ENCODE measurements around the gene FAM124B. TPM values are rescaled to one million over a fixed set of nuclear protein-coding genes. Genes with fewer than 3 reads are reported as not detected.

The FAM124B gene
- total and polyA plus RNA-seq, 7 donors: 1.1 to 2.5 (median 1.6) TPM

GRCh38 chr2:224417361-224417729 is 15.4 kb upstream of the FAM124B start:
- no peak overlapping the region for H3K27ac ChIP-seq
- H3K36me3 ChIP-seq (ENCODE audit: insufficient read depth in 1 of 2, low read depth in 1 of 2): no peaks in the 10 kb centered on the region
- H3K9me3 ChIP-seq: peaks cover 5% of the 10 kb centered on the region
- intact Hi-C loops (cut with DNase I): loop anchor here in 1 of 2 donors (10.0 kb wide), 1 partner anchor 167 kb away; the partner anchor contains the start of gene CUL3
- DNase-seq: no peak
- peaks cover 8% of the 10 kb centered on the region for H3K4me1 ChIP-seq
- ATAC-seq: no peak
- H3K27me3 ChIP-seq (ENCODE audit: insufficient read depth in 3 of 3, low read length in 2 of 3): no peaks in the 10 kb centered on the region
- H3K4me3 ChIP-seq: no peak overlapping the region
- 69 to 86% (median 79%) methylated on average over 1 of the region's 1 CpG for WGBS, 3 donors
- TF ChIP-seq CTCF (IDR thresholded peaks at IDR 0.05): no peak

GRCh38 chr2:224416656-224417360 is 14.9 kb upstream of the FAM124B start:
- no peak for TF ChIP-seq CTCF (IDR thresholded peaks at IDR 0.05)
- Histone ChIP-seq H3K27me3 (ENCODE audit: insufficient read depth in 3 of 3, low read length in 2 of 3) (no peaks in the 10 kb centered on the region), H3K27ac (no peak overlapping the region), H3K4me1 (peaks cover 9% of the 10 kb centered on the region), H3K4me3 (no peak overlapping the region), H3K36me3 (ENCODE audit: insufficient read depth in 1 of 2, low read depth in 1 of 2) (no peaks in the 10 kb centered on the region), H3K9me3 (peaks cover 5% of the 10 kb centered on the region)
- intact Hi-C loops (cut with DNase I): loop anchor here in 1 of 2 donors (10.0 kb wide), 1 partner anchor 168 kb away; the partner anchor contains the start of gene CUL3
- DNase-seq (no peak), ATAC-seq (no peak)
- WGBS, 3 donors: 93 to 96% (median 95%) methylated on average over 5 of the region's 5 CpGs

- 79 to 92% (median 91%) methylated on average over 2 of the region's 2 CpGs for WGBS, 3 donors
- ATAC-seq: no peak
- H3K27ac ChIP-seq: no peak overlapping the region
These were observed 11.5 kb upstream of the FAM124B start for GRCh38 chr2:224413381-224413780.

DNA sequence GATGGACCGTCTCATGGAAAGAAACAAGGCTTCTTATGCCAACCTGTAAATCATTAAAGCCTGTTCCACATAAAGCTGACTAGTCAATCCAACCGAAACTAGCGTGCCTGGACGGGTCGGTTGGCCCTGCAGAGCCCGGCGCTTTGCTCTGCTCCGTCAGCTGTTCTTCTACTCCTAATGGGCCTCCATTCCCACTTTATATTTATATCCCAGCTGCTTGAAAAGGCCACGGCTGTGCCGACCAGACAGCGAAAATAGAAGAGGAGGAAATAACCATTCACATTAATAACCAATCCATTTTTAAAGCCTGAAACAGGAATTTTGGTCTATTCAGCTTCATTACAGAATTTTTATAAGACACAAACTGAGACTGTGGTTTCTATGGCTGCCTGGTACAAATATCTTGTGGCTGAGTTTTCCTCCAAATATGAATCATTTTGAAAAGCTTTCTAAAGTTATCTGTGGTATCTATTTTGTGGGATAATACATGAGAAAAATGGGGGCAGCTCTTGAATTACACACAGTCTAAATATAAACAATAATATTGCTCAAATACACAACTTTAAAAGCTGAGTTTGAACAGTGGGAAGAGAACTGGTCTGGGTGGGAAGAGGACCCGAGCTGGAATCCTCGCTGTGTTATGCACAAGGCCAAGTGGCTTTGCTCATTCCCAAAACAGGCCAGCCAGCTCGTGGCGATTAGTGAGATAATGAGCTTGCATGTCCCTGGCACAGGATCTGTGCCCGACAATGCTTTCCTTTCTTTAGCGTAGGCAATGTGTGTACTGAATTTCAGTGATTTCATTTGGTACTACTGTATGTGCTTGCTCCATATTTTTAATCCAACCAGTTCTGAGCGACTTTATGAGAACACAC is 10.5 kb upstream of the FAM124B start:
- Histone ChIP-seq H3K9me3 (no peaks in the 10 kb centered on the region), H3K4me3 (peak overlapping the region; percentile 29), H3K36me3 (ENCODE audit: insufficient read depth in 1 of 2, low read depth in 1 of 2) (no peaks in the 10 kb centered on the region), H3K27me3 (ENCODE audit: insufficient read depth in 3 of 3, low read length in 2 of 3) (no peaks in the 10 kb centered on the region), H3K4me1 (peaks cover 9% of the 10 kb centered on the region), H3K27ac (peak overlapping the region; percentile 64)
- intact Hi-C loops (cut with DNase I): loop anchor here in 1 of 2 donors (10.0 kb wide), 1 partner anchor 172 kb away; the partner anchor contains the start of gene CUL3
- DNase-seq (peak in 1 of 2 donors; percentile 66), ATAC-seq (peak; percentile 65 to 93 (median 87))
- TF ChIP-seq CTCF (IDR thresholded peaks at IDR 0.05): no peak
- 13 to 17% (median 14%) methylated on average over 18 of the region's 18 CpGs for WGBS, 3 donors

More at GRCh38 chr2:224413381-224413780, 11.5 kb upstream of the FAM124B start:
- DNase-seq: no peak
- intact Hi-C loops (cut with DNase I): loop anchor here in 1 of 2 donors (10.0 kb wide), 1 partner anchor 171 kb away; the partner anchor contains the start of gene CUL3
- Histone ChIP-seq H3K36me3 (ENCODE audit: insufficient read depth in 1 of 2, low read depth in 1 of 2) (no peaks in the 10 kb centered on the region), H3K4me1 (peaks cover 9% of the 10 kb centered on the region), H3K9me3 (no peaks in the 10 kb centered on the region), H3K4me3 (no peak overlapping the region), H3K27me3 (ENCODE audit: insufficient read depth in 3 of 3, low read length in 2 of 3) (no peaks in the 10 kb centered on the region)
- TF ChIP-seq CTCF (IDR thresholded peaks at IDR 0.05): no peak

Measured in psoas muscle (tissue), 8 donors.